Right cardiac atrium (tissue), 5 donors: ENCODE results near the gene NUAK2. TPM values are rescaled to one million over a fixed set of nuclear protein-coding genes. Genes with fewer than 3 reads are reported as not detected.

Experiments used
- ATAC-seq, 2 donors: fragments of 200-7000 bp; cut with Tn5 transposase; one replicate each; pipeline versions ENCODE4 v1.8.0 to v1.9.1; 2020; ENCODE audit warnings: moderate library complexity in 2 of 2, mild to moderate bottlenecking in 1 of 2
- DNase-seq, 3 donors: peaks; one replicate each; pipeline ENCODE4 v3.0.0-alpha.2; 2020
- H3K27ac ChIP-seq: one replicate; pipeline ENCODE4 v1.5.1; 2013; ENCODE audit warnings: mild to moderate bottlenecking, low read length, control low read depth, moderate library complexity
- H3K27me3 ChIP-seq: one replicate; pipeline ENCODE4 v1.6.1; 2013; ENCODE audit not compliant: control insufficient read depth, insufficient read depth
- H3K4me1 ChIP-seq: one replicate; pipeline ENCODE4 v1.6.1; 2013; ENCODE audit warnings: low read length; ENCODE audit not compliant: control insufficient read depth, insufficient read depth
- H3K4me3 ChIP-seq: one replicate; pipeline ENCODE4 v1.5.1; 2013; ENCODE audit warnings: low read length, control low read depth
- H3K9me3 ChIP-seq: one replicate; pipeline ENCODE4 v1.6.1; 2013; ENCODE audit warnings: low read length; ENCODE audit not compliant: control insufficient read depth
- WGBS: extraction: QIAGEN DNeasy Blood & Tissue Kit; methylation state at CpG from one replicate; pipeline ENCODE4 v1.1.7; 2013; 5-methylcytosine and 5-hydroxymethylcytosine counted together
- intact Hi-C, 4 donors: fragments of 100-400 bp; cut with DNase I; formaldehyde crosslinking; loops; one replicate each; pipeline versions ENCODE4 v1.11.0 to v1.14.0; 2022 to 2023
- polyA plus RNA-seq: library from polyadenylated mRNA; stranded (reverse); fragments of 200-250 nt; gene quantifications from one replicate; pipeline ENCODE4 v1.2.3, GENCODE V29; 2013
- total RNA-seq, 4 donors: library from RNA; stranded (reverse); fragmentation: NEBNext Ultra II Directional; extraction: Animal tissue kit (Norgen Biotek cat#: 25700); gene quantifications; one replicate each; pipeline ENCODE4 v1.2.1, GENCODE V29; 2021
- donor health status: healthy with polysubstance abuse.
- donor health status: DM: no; HTN: yes; CAD: no.
- donor health status: DM: no; HTN: no; CAD: no.
- donor health status: DM: no; HTN: yes; CAD: no; lungs with severe emphysema.
- donor health status: DM: yes; HTN: yes; CAD: no.

NUAK2 gene
- total and polyA plus RNA-seq, 5 donors: 0.50 to 1.6 (median 1.2) TPM

DNA sequence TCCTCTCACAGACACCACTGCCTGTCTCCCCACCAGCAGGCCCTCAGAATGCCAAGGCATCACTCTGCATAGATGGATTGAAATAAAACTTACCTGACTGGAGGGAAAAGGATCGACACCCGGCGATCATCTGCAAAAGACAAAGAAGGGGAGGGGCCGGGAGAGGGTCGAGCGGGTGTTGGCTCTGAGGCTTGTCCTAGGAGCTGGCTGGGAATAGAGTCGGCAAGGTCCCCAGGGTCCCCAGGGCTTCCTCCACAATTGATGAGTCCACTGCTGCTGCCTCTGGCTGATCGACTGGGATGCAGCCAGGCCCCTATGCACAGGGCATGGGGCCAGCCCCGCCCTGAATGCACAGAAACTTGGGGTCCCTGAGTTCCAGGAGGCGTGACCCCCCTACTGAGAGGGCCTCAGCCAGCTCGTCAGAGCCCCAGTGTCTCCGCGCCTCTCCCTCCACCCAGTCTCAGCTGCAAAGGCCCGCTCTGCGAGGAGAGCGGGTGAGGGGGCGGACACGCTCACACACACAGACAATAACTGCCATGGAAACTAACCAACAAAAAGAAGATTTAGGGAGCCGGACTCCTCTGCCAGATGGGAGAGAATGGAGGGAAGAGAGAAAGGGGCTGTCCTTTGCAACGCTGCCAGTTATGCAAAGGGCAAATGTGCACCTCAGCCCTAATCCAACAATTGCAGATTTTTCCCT lies 35.0 kb upstream of the NUAK2 start, which contains the start of gene KLHDC8A:
TSS of gene KLHDC8A (minus strand) at position 483 of the 700 bp plus-strand sequence. CDS start 13,318 bp downstream, outside the sequence.
- no peak within 1 kb of the TSS for H3K27ac ChIP-seq
- intact Hi-C loops: loop anchor here in 2 of 4 donors (5.0 to 10.0 kb wide), 3 partner anchors 58 to 131 kb away; no protein-coding TSS in a partner anchor
- ATAC-seq: no peak

DNA sequence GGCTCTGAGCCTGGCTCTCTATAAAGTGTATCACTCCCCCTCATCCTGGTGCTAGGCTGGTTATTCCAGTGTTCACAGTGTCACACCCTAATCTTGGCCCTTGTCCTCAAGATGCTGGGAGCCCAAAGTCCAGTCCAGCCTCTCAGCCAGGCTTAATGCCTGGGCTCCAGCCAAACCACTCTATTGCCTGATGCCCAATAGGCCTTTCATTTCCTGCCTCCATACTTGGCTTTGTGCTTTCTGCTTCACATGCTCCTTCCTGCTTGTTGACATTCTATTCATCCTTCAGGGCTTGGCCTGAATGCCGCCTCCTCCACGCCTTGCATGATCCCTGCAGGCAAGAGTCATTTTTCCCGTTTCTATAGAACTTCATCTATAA lies 33.5 kb upstream of the NUAK2 start:
- no peaks in the 10 kb centered on the region for H3K4me1 ChIP-seq
- no peaks in the 10 kb centered on the region for H3K27me3 ChIP-seq
- H3K27ac ChIP-seq: no peak overlapping the region
- DNase-seq (no peak), ATAC-seq (peak in 1 of 2 donors; percentile 28)
- H3K4me3 ChIP-seq: no peak overlapping the region
- WGBS: 73% methylated on average over 3 of the region's 3 CpGs
- H3K9me3 ChIP-seq: no peaks in the 10 kb centered on the region
- intact Hi-C loops: loop anchor here in 3 of 4 donors (2.0 to 10.0 kb wide), 4 partner anchors 60 to 132 kb away; no protein-coding TSS in a partner anchor

More for the DNA sequence above, 35.0 kb upstream of the NUAK2 start, which contains the start of gene KLHDC8A:
- Histone ChIP-seq H3K9me3 (no peaks in the 10 kb centered on the region), H3K4me1 (no peaks in the 10 kb centered on the region), H3K27me3 (no peaks in the 10 kb centered on the region), H3K4me3 (no peak within 1 kb of the TSS)
- DNase-seq: no peak
- 42% methylated on average over 20 of the region's 20 CpGs for WGBS

DNA sequence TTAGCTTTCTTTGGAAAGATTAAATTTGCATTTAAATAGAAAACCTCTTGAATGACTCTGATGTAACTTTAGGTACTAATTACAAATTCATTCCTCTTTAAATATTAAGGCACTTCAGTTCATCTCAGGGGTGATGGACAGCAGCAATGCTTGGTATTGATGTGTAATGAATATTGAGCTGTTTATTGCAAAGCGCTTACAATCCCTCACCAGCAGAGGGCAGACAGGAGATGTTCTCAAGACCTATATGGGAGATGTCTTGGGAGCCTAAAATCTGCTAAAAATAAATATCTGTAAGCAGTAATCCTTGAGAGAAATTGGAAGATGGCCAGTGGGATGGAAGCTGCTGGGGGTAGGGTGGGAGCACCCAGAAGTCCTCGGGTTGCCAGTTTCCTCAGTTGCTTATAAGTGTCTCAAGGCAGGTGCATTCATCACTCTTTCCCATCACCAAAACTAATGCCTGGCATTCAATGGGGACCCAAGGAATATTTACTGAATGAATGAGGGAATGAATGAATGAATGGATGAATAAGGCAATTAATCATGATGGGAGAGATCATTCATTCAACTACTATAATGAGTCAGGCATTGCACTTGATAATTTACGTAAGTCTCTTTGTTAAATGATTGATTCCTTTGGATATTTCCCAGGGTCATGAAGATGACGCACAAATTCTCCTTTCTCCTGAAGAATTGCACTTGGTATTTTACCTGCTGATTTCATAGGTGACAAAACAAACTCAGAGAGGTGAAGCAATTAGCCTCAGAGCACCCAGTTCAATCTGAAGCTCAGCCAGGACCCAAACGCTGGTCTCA lies 32.9 kb upstream of the NUAK2 start:
- intact Hi-C loops: loop anchor here in 3 of 4 donors (2.0 to 10.0 kb wide), 4 partner anchors 60 to 133 kb away; no protein-coding TSS in a partner anchor
- Histone ChIP-seq H3K4me3 (no peak overlapping the region), H3K27me3 (no peaks in the 10 kb centered on the region), H3K4me1 (no peaks in the 10 kb centered on the region), H3K9me3 (no peaks in the 10 kb centered on the region), H3K27ac (no peak overlapping the region)
- DNase-seq: peak in 2 of 3 donors; percentile 34 to 68
- peak; percentile 40 to 60 for ATAC-seq
- WGBS: 37% methylated on average over 5 of the region's 5 CpGs

DNA sequence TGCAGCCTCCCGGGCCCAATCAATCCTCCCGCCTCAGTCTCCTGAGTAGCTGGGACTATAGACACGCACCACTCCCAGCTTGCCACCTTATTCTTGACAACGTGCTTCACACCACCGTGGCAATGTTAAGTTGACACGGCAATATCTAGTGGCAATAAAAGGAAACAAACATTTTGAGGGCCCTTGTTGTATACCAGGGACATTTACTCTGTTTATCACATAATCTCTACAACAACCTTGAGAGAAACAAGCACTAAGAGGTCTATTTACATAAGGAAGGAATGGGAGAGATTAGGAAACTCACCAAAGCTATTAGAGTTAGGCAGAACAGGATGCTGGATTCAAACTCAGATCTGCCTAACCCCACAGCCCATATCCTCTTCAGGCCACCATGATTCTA lies 32.1 kb upstream of the NUAK2 start:
- no peak for DNase-seq
- Histone ChIP-seq H3K9me3 (no peaks in the 10 kb centered on the region), H3K4me3 (no peak overlapping the region), H3K27ac (no peak overlapping the region), H3K27me3 (no peaks in the 10 kb centered on the region), H3K4me1 (no peaks in the 10 kb centered on the region)
- WGBS: 90% methylated on average over 6 of the region's 6 CpGs
- no peak for ATAC-seq
- intact Hi-C loops: loop anchor here in 3 of 4 donors (2.0 to 10.0 kb wide), 3 partner anchors 61 to 131 kb away; no protein-coding TSS in a partner anchor

DNA sequence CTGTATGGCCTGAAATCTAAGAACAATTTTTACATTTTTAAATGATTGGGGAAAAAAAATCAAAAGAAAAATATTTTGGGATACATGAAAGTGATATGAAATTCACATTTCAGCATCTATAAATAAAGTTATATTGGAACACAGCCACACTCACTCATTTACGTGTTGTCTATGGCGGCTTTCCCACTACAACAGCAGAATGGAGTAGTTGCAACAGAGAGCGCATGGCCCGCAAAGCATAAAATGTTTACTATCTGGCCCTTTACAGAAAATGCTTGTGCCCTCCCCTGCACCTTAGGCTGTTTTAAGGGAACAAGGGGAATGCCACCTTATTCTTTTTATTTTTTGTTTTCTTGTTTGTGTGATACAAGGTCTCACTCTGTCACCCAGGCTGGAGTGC lies 31.6 kb upstream of the NUAK2 start:
- Histone ChIP-seq H3K27me3 (no peaks in the 10 kb centered on the region), H3K4me1 (no peaks in the 10 kb centered on the region), H3K4me3 (no peak overlapping the region), H3K27ac (no peak overlapping the region), H3K9me3 (no peaks in the 10 kb centered on the region)
- no peak for DNase-seq
- no peak for ATAC-seq
- intact Hi-C loops: loop anchor here in 2 of 4 donors (10.0 kb wide), 2 partner anchors 62 to 132 kb away; no protein-coding TSS in a partner anchor
- 85% methylated on average over 4 of the region's 4 CpGs for WGBS

DNA sequence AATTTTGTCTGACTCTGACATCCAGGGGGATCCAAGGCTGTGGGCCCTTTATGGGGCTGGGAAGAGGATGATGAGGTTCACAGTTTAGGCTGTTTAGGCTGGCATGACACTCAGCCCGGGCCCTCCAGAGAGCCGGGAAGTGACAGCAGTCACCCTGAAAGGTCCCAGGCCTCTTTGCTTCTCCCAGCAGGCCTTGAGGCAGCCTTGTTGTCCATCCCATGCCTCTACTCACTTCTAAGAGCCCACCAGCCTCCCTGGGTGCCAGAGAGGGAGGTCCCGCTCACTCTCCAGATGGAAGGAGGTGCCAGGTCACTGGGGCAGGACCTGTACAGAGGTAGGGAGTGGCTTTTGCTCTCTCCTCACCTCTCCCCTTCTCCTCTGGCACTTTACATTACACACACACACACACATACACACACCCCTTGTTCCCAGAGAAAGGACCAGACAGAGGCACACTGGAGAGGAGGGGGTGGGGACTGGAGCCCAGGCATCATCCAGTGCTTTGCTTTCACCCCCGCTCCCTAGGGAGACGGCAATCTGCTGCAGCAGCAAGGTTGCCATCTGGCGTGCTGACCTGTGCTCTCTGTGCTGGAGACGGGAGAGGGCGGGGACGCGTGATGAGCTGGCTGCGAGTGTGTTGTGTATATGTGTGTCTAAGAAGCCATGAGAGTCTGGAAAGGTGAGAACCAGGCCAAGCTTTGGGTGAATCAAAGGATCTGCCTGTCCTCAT lies 30.6 kb upstream of the NUAK2 start:
- no peaks in the 10 kb centered on the region for H3K9me3 ChIP-seq
- WGBS: 90% methylated on average over 11 of the region's 11 CpGs
- H3K27me3 ChIP-seq: no peaks in the 10 kb centered on the region
- no peak overlapping the region for H3K27ac ChIP-seq
- no peak overlapping the region for H3K4me3 ChIP-seq
- intact Hi-C loops: loop anchor here in 2 of 4 donors (10.0 kb wide), 2 partner anchors 63 to 133 kb away; no protein-coding TSS in a partner anchor
- ATAC-seq (no peak), DNase-seq (peak in 1 of 3 donors; percentile 58)
- H3K4me1 ChIP-seq: no peaks in the 10 kb centered on the region

DNA sequence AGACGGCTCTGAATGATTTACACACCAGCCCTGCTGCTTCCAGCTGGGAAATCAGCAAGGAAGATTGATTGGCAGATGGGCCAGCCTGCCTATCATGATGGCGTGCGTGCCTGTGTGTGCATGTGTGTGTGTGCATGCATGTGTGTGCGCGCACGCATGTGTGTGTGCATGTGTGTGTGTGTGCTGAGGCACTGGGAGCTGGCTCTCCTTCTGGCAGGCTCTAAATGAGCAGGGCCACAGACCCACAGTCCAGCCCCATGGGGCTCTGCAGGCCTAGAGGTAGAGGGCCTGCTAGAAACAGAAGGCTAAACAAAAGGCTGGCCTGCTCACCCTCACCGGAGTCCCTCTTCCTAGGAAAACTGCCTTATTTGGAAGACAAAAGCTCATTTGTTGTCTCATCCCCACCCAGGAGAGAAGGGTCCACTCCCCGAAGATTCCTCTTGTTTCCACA lies 29.2 kb upstream of the NUAK2 start:
- H3K9me3 ChIP-seq: no peaks in the 10 kb centered on the region
- DNase-seq (no peak), ATAC-seq (no peak)
- intact Hi-C loops: loop anchor here in 2 of 4 donors (10.0 kb wide), 2 partner anchors 64 to 134 kb away; no protein-coding TSS in a partner anchor
- no peaks in the 10 kb centered on the region for H3K4me1 ChIP-seq
- no peak overlapping the region for H3K27ac ChIP-seq
- 84% methylated on average over 8 of the region's 8 CpGs for WGBS
- no peak overlapping the region for H3K4me3 ChIP-seq
- no peaks in the 10 kb centered on the region for H3K27me3 ChIP-seq

DNA sequence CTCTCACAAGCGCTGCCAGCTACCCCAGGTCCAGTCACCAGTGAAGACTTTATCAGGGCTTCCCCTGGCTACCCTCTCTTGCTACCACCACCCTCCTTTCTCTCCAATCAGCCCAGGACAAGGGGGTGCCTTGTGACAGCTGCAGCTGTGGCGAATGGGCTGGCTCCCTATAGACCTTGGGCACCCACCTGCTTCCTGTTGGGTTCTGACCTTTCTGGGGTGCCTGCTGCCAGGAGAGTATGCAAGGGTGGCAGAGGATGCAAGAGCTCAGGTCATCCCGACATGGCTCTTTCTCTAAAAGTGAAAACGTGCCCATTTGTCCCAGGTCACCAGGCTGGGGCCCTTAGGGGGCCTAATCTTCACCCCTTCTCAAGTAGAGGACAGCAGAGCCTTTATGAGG lies 28.6 kb upstream of the NUAK2 start:
- Histone ChIP-seq H3K27ac (no peak overlapping the region), H3K27me3 (no peaks in the 10 kb centered on the region), H3K4me1 (no peaks in the 10 kb centered on the region), H3K9me3 (no peaks in the 10 kb centered on the region), H3K4me3 (no peak overlapping the region)
- WGBS: 86% methylated on average over 4 of the region's 4 CpGs
- DNase-seq: no peak
- no peak for ATAC-seq
- intact Hi-C loops: loop anchor here in 2 of 4 donors (10.0 kb wide), 2 partner anchors 65 to 135 kb away; no protein-coding TSS in a partner anchor

DNA sequence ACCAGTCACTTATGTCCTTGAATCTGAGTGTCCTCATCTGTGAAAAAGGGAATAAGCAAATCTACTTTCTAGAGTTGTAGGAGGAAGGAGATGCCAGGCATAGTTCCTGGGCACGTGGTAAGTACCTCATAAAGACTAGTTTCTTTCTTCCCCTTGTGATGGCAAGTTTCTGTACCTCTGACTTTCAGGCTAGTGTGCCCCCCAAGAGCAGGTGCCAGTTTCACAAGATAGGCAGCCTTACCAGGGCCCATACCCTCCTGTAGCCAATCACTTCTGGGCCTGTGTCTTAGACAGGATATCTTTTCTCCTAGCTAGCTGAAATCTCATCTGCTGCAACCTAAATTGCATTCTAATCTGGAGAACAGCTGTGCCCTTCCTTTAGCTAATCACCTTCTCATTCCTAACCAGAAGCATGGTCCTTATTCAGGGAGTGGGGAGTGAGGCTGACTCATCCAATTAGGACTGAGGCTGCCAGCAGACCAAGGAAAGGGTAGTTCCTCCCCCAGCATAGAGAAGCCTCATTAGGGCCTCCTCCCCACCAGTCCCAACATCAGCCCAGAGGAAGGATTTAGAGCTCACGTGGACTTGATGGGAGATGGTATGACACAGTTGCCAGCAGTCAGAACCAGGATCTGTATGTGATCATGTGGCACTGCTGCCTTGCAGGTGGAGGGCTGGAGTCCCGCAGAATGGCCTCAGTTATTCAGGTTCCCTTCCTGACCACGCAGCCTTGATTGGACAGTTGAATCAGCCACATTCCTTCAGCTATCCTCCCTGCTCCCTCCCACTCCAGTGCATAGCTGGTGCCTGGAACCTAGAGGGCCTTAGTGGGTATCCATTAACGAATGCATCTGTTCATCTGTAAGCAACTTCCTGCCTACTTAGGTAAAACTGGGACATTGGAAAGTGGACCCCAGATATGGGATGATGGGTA lies 27.3 kb upstream of the NUAK2 start:
- intact Hi-C loops: no loop called here
- H3K9me3 ChIP-seq: no peaks in the 10 kb centered on the region
- DNase-seq (no peak), ATAC-seq (no peak)
- H3K4me3 ChIP-seq: no peak overlapping the region
- H3K4me1 ChIP-seq: no peaks in the 10 kb centered on the region
- no peak overlapping the region for H3K27ac ChIP-seq
- H3K27me3 ChIP-seq: no peaks in the 10 kb centered on the region
- WGBS: 68% methylated on average over 5 of the region's 5 CpGs
